HG03439 (cell line): ENCODE measurements around the gene ANO5.
"Not testable (repeated sequence)": the region's sequence is repeated elsewhere in the genome, so short reads cannot be mapped to it uniquely, and the experiment has no call there.

Experiments used
- ATAC-seq: cut with Tn5 transposase; IDR thresholded peaks from one replicate; pipeline ENCODE4 v1.9.1; 2021; ENCODE audit warnings: mild to moderate bottlenecking, moderate library complexity; ENCODE audit not compliant: unreplicated experiment

ANO5 gene

DNA sequence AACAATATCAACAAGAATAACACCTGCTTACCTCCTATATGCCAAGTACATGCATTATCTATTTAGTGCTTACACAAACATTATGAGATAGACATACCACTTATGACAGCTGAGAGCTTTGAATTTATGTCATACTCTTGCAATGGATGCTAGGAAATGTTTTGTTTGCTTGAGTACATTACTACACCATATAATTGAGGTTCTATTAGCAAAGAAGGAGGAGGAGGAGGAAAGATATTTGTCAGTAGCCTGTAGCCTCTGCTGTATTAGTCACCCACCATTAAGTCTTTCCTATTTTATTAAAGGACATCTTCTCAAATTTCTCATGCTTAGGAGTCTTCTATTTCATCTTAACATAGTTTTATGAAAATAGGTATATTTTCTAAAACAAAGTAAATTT, 6.4 kb downstream of the ANO5 start:
- no peak for ATAC-seq

DNA sequence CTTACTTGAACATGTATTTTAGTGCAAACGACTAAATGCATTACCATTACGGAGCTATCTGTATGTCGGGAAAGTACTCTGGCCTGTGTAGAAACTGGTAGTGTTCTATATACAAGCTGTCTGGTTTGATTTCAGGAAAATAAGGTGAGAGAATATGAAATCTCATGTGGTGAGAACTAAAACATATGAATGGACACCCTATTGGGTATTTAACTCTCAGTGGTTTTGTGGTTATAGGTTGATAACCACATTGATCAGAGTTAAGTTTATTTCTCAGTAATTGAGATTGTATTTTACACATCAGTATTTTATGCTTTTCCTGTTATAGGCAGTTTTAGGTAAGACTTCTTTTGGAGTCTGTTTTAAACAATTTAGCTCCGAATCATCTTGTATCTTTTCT, 10.4 kb downstream of the ANO5 start:
- ATAC-seq = no peak

- no peak for ATAC-seq
Observed at GRCh38 chr11:22207162-22207561, 14.3 kb downstream of the ANO5 start.

DNA sequence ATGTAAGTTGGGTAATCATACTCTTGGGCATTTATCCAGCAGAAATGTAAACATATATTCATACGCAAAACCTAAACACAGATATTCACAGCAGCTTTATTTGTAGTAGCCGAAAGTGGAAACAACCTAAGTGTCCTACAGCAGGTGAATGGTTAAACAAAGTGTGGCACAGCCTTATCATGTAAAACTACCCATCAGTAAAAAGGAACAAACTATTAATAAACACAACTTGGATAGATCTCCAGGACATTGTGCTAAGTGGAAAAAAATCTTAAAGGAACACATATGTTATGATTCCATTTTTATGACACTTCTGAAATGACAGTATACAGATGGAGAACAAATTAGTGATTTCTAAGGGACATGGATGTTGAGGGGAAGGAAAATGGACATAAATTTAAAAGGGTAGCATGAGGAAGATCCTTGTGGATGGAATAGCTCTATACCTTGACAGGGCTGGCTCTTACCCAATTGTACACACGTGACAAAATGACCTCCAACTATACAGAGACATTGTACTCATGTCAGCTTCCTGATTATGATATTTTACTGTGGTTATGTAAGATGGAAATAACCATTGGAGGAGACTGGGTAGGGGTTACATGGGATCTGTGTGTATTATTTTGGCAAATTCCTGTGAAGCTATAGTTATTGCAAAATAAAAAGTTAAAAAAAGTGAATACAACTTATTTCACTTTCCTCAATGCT, 15.4 kb downstream of the ANO5 start:
- no peak for ATAC-seq

DNA sequence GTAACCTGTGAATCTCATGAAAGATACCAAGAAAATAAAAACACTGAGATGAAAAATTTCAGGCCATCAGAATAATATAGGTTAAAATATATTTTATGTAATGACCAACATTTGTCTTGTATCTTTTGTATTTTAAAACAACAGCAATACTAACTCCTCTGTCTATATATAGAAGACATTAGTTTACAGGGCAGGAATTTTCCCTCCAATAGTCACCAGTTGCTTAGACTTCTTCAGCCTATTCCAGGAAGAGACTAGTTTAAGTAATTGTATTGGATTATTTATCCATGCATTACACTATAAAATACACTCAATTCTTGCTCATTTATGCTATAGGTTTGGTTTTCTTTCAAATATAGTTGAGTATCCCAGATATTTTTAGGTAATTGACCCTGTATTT, 24.1 kb downstream of the ANO5 start:
- no peak for ATAC-seq

DNA sequence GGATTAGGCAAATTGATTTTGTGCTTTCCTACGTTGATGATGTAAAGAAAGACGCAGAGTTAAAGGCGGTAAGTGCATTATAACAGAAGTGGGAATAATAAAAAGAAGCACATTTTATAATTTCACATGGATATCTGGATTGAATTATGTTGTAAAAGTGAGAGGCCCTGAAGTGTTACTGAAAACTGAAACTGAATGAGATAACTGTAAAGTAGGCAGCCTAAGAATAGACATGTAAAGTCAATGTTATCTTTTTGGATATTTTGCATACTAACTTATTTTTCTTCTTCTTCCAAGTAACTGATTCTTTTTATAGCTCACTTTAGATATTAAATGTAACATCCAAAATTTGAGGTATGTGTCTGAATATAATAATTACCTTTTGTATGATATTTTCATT, 28.3 kb downstream of the ANO5 start:
- ATAC-seq = no peak

DNA sequence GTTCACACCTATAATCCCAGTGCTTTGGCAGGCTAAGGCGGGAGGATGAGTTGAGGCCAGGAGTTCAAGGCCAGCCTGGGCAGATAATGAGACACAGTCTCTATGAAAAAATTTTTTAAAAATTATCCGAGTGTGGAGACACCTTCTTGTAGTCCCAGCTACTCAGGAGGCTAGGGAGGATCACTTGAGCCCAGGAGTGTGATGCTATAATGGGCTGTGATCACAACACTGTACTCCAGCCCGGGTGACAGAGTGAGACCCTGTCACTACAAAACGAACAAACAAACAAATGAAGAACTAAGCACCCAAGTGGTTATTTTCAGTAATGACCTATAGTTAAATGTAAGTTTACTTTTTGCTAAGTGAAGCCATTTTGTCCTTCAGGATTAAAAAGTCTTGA, 32.3 kb downstream of the ANO5 start:
- no peak for ATAC-seq

GRCh38 chr11:22234743-22235142, 41.9 kb downstream of the ANO5 start:
- no peak for ATAC-seq

DNA sequence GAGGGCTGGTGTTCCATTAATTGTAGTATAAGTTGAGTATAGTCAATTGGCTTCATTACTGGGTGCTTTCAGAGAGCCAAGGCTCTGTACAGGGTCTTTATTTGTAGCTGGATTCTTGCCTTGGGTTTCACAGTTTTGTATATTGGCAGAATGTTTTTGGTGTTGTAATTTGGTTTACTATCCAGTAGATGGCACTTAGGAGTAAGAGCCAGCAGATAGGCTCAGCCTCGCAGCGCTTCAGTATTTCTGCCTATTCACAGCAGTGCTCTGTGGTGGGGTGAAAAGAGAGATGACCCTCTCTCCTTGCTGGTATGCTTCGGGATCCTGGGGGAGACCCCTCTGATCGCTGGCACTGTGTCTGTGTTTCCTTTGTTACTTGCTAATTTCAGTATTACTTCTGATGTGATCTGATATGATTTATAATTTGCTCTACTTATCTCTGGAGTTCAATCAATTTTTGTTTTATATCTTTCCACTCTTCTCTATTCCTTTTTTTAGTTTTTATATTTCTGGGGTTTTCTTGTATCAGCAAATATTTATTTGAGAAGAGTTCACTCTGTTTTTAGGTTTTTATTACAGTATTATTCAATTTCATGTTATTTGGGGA, 52.2 kb downstream of the ANO5 start:
- ATAC-seq = peak; percentile 85

GRCh38 chr11:22246992-22247391, 54.1 kb downstream of the ANO5 start:
- ATAC-seq = no peak

GRCh38 chr11:22249871-22250270, 57.0 kb downstream of the ANO5 start:
- ATAC-seq = no peak

- no peak for ATAC-seq
Observed at GRCh38 chr11:22256876-22257275, 64.0 kb downstream of the ANO5 start.

DNA sequence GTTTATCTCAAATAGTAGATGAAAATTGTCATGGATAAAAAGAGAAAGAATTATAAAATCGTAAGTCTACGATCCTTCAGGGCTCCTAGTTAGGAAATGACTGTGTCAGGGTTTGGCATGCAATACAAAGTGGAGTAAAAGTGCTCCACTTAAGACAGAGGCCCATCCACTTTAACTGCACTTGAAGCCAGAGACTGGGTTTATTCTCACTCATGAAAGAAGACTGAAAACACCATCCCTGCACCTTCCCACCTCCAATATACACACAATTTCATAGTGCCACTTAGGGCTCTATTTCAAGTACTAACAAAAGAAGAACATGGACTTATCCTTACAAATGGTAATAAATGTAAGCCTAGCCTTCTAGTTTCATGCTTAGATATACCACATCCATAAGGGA, 70.7 kb downstream of the ANO5 start:
- ATAC-seq = no peak

- ATAC-seq = not testable (repeated sequence)
Observed at GRCh38 chr11:22268983-22269624, 76.2 kb downstream of the ANO5 start.

DNA sequence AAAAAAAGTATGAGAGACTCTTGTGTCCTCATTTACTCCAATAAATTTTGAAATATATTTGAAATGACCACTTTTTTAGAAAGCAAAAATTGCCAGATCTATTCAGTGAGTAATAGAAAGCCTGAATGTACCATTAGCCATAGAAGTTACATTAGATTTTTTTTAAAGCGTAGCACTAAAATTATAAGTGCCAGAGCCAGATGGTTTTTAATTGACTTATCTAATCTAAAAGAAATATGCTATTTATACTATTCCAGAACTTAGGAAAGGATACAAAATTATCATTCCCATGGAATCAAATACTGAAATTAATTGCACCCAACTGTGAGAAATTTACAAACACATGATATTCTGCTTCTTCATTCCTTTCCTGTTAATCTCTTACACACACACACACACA, 80.9 kb downstream of the ANO5 start:
- no peak for ATAC-seq

GRCh38 chr11:22275600-22275999, 82.7 kb downstream of the ANO5 start:
- no peak for ATAC-seq

DNA sequence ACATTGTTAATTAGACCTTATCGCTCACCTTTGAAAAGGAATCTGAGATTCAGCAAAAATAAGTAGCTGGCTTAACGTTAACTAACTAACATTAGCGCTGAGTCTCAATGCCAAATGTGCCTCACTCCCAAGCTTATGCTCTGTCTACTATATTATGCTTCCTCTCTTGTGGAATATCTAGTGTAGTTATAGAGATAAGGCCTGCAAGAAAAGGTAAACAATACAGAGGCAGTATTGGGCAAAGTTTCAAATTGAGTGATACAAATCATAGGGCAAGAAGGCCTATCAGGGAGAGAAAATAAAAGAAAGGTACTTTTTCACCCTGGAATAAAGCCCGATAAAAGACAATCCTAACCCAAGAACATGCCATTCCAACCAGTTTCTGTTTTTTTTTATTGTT, 83.7 kb downstream of the ANO5 start:
- ATAC-seq = no peak

GRCh38 chr11:22284991-22285390, 92.1 kb downstream of the ANO5 start:
- ATAC-seq = not testable (repeated sequence)

GRCh38 chr11:22302368-22302767, 109.5 kb downstream of the ANO5 start:
- no peak for ATAC-seq

DNA sequence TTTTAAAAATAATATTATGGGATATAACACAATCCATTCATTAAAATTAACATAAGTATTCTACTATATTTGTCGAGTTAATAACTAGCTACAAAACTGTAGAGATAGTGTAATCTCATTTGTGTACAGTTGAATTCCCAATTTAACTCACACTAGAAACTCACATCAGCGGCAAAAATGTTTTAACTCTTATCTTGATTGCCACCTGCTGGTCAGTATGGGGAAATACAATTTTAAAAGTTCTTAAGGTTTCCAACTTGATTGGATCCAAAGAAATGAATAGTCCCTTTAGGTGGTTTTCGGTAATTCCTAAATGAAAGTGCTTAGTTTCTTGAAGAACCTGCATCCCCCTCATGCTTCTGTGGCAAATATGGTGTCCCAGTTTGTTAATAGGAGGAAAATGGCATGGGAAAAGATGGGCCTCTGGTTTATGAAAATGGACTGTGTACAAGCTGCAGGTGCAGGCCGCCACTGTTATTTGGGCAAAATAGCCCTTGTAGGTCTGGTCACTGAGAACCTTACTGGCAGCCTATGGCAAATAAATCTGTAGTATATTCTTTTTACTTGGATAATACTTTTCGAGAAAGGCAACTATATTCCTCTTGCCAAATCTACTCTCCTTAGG, 111.6 kb downstream of the ANO5 start:
- peak; percentile 64 for ATAC-seq

DNA sequence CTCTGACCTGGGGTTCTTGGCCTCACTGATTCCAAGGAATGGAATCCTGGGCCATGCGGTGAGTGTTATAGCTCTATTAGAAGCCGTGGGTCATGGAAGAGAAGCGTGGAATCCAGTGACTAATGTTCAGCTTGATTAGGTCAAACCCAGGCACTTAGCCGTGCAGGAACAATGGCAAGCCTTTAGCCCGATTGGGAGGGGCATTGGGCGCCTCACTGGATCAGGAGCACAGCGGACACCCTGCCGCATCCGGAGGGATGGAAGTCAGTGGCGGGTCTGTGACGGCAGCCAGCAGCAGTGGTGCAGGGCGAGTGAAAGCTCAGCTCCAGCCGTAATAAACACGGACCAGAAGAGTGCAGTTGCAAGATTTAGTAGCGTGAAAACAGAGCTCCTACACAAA, 124.8 kb downstream of the ANO5 start:
- ATAC-seq = no peak

DNA sequence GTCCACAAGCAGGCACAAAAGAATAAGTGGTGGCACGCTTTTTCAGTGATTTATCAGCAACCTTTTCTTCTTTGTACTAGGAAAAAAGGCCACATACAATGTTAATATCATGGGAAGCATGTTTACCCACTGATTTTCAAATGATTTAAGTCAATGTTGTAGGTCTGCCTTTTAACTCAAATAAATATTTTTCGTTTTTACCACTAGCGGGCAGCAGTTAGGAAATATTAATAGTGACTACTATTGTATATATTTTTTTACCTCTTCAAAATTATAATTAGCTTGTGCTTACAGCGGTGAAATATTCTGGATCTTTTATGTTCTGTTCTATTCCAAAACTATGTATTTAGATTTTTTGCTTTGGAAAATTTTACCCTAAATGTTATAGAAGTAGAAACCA, 138.9 kb downstream of the ANO5 start:
- no peak for ATAC-seq
